ENCODE data around the gene BAAT. TPM values are rescaled to one million over a fixed set of nuclear protein-coding genes. Genes with fewer than 3 reads are reported as not detected.

The BAAT gene
- total RNA-seq, 2 donors from 2014 or later, result not detected

DNA sequence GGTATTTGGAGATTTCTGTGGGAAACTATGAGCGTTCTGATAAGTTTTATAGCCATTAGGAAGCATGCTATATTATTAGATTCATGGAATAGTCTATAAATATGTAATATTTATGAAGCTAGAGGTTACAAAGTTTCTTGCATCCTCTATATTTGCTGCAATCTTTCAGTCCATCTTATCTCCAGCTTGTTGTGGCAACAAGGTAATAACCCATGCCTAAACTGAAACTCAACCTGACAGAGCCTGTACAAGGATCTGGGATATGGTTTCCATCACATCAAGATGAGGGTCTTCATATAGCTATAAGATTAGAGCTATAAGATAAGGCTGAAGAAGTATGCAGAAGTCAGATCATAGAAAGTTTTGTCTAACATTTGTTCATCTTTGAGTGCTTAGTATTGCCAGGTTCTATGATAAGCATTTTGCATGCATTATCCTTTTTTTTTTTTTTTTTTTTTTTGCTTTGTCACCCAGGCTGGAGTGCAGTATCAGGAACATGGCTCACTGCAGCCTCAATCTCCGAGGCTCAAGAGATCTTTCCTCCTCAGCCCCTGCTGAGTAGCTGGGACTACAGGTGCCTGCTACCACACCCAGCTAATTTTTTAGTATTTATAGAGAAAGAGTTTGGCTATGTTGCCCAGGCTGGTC is 14.8 kb downstream of the BAAT start:
- ATAC-seq (no peak), DNase-seq (no peak)
- intact Hi-C loops (cut with DNase I, micrococcal nuclease), result no loop called here

DNA sequence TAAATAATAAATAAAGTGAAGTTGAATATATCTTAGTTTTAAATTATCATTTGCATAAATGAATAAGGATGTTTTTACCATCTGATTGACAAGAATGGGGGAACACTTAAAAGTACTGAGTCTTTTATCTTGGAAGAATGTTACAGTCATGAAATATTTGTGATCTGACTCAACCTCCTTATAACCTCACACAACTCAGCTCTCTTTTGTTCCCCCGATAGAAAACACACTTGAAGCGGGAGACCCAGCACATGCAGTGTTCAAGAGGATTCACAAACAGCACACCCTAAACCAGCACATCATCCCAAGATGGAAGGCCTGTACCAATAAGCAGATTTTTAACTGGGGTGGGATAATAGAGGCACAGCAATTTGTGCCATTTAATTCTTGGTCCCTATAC is 15.5 kb downstream of the BAAT start:
- intact Hi-C loops (cut with DNase I, micrococcal nuclease), result no loop called here
- ATAC-seq (no peak), DNase-seq (no peak)

DNA sequence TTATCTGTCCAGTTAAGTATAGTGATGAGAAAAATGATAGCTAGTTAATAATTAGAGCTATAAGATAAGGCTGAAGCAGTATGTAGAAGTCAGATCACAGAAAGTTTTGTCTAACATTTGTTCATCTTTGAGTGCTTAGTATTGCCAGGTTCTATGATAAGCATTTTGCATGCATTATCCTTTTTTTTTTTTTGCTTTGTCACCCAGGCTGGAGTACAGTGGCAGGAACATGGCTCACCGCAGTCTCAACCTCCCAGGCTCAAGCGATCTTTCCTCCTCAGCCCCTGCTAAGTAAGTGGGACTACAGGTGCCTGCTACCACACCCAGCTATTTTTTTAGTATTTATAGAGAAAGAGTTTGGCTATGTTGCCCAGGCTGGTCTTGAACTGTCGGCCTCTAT is 17.5 kb downstream of the BAAT start:
- intact Hi-C loops (cut with DNase I, micrococcal nuclease), result no loop called here
- ATAC-seq, result no peak
- DNase-seq, result no peak

DNA sequence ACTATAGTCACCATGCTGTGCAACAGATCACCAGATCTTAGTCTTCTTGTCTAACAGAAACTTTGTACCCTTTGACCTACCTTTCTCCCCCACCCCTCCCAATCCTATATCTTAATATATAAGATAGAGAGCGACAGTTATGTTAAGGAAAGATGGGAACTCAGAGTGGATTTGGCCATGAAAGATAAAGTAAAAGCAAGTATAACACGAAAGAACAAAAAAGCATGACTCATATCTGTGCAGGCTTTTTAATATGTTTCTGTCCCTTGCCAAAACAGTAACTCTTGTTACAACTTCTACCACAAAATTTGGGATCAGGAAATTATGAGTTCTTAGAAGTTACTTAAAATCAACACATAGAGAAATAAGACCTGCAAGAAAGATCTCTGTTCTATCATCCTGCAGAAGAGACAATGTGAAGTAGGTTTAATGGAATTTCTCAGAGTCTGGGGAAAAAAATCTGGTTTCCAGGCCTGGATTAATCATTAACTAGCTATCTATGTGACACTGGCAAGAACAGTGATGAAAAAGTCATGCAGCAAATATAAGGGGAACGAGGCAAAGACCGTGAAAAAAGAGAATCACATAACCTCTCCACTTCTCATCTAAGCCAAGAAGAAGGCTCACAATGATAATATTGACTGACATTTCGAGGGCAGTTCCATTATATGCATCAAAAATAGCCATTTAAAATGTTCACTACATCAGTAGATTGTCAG is 18.6 kb downstream of the BAAT start:
- DNase-seq (no peak), ATAC-seq (no peak)
- intact Hi-C loops (cut with DNase I, micrococcal nuclease), result no loop called here

DNA sequence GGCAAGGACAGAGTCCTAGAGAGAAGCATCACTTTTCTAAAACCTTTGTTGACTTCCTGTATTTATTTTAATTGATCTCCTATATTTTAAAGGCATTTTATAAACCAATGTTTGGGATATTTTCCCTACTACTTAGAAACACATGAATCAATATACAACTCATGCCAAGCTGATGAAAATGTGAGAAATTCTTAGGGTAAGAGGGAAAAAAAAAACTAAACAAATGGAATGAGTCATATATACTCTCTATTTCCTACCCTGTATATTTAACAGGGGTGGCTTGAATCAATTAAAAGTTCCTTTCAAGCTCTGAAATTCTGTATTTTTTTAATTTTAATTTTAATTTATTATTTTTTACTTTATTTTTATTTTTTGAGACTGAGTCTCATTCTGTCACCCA is 19.6 kb downstream of the BAAT start:
- no peak for ATAC-seq
- intact Hi-C loops (cut with DNase I, micrococcal nuclease), result no loop called here
- no peak for DNase-seq

DNA sequence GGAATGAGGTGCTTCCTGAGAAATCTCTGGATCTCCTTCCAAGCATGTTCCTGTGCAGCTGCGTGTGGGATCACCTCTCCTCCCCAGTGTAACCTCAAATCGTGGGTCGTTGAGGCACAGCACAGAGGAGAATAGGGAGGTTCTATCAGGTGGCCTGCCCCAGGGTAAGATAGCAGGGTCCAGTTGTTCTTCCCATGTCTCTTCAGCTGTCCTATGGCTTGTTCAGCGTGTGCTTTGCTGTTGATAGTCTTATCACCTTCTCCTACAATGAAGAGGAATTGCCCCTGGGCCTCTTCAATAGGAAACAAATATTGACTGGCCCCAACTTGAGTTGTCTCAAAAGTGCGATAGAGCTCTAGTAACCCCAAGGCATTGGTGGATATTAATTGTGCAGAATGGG is 22.4 kb downstream of the BAAT start:
- no peak for DNase-seq
- intact Hi-C loops (cut with DNase I, micrococcal nuclease), result no loop called here
- ATAC-seq, result no peak

DNA sequence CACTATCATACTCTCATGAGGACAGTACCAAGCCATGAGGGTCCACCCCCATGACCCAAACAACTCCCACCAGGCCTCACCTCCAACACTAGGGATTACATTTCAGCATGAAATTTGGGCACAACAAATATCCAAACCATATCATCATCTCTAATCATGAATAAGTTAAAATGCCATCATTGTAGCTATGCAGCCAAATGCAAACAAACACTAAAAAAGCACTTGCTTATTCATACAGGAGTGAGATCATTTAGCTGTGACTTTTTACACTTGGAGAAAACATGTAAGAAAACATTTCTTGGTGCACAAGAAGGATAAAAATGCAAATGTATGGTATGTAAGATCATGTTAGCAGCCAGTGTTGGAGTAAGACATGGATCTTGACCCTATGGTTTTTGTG is 24.2 kb downstream of the BAAT start:
- no peak for DNase-seq
- ATAC-seq, result no peak
- intact Hi-C loops (cut with DNase I, micrococcal nuclease), result no loop called here

DNA sequence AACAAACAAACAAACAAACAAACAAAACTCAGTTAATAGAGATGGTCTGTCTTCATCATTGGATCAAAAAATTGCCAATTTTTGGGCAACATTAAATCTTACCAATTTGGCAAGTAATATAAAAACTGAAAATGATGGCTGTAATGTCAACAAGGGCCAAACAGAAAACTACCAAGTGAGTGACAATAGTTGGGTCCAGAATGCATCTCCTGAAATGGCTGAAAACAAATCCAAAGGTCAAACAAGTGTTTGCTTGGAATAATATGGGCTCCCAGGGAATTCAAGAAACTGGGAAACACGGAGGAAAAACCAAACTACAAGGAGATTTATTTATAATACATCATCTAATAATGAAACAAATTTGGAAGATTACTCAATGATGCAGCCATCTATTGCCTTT is 25.1 kb downstream of the BAAT start:
- no peak for ATAC-seq
- intact Hi-C loops (cut with DNase I, micrococcal nuclease), result no loop called here
- DNase-seq, result no peak

DNA sequence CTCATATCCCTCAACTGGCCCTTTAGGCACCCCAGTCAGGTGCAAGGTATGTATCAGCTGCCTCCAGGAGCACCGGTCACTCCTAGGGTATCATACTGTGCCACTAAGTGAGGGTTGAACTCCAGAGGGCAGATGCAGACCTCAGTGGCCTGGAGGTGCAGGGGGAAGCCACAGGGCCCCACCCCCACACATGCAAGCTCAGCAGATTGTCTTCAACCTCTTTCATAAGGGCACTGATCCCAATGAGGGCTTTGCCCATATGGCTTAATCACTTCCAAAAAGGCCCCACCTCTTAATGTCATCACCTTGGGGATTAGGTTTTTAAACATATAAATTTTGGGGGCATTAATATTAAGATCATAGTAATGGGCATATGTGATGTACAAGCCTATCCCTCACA is 28.2 kb downstream of the BAAT start:
- intact Hi-C loops (cut with DNase I, micrococcal nuclease), result no loop called here
- no peak for DNase-seq
- no peak for ATAC-seq

DNA sequence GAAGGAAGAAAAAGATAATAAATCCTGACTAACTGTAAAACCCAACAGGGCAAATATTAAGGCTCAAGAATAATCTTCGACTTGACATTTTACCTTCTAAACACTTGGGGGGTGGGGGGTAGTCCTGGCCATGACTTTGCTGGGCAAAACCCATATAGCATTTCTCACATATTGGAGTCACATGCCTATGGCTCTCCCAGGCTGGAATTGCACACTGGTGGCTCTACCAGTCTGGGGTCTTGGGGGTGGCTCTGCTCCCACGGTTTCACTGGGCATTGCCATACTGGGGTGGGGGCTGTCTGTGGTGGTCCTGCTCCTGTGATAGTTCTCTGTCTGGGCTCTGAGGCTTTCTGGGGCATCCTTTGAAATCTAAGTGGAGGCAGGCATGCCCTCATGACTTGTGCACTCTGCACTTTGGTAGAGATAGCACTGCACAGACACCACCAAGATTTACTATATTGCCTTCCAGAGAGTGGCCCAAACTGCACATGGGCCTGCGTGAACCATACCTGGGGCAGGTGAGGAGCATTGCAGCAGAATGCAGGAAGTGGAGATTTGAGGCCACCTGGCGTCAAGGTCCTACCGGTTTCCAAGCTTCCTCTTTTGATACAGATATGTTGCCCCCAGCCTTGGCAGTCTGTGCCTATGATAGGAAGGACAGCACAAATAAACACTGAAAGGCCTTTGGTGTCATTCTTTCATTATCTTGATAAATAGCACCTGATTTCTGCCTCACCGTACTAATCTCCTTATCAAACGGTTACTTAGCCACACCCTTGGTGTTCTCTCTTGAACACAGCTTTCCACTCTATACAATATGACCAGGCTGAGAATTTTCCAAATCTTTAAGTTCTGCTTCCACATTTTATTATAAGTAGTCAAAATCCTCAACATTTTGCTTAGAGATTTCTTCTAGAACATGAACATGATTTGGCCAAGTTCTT is 29.8 kb downstream of the BAAT start:
- peak; percentile 72 for ATAC-seq
- peak; percentile 36 to 37 for DNase-seq
- intact Hi-C loops (cut with DNase I, micrococcal nuclease), result no loop called here

DNA sequence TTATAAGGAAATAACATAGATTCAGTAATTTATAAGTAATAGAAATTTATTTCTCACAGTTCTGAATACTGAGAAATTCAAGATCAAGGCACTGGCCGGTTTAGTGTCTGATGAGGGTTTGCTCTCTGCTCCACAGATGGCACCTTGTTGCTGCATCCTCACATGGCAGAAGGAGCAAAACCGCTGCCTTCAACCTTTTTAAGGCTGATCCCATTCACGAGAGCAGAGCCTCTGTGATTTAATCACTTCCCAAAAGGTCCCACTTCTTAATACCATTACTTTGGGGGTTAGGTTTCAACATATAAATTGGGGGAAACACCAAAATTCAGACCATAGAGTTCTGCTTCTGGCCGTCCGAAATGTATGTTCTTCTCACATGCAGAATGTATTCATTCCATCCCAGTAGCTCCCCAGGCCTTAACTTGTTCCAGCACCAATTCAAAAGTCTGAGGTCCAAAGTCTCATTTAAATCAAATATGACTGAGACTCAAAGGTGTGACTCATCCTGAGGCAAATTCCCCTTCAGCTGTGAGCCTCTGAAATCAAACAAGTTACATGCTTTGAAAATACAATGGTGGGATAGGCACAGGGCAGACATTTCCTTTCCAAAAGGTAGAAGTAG is 30.6 kb downstream of the BAAT start:
- intact Hi-C loops (cut with DNase I, micrococcal nuclease), result no loop called here
- ATAC-seq (peak; percentile 91), DNase-seq (peak; percentile 6 to 42)

DNA sequence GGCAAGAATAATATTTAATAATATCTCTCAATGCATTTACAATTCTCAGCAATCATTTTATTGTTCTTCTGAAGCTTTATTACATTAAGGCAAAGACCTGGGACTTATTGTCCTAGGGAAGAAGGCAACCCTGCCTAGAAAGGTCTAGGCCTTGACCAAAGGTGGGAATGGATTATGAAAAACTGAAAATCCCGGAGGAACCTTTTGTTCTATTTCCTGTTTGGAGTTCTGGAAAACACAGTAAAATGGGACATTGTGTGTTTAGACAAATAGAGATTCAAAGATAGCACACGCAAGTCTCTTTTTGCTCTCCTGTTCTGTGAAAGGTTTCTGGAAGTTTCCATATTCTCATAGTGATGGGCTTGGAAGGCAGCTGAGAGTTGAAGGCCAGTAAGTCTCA is 31.1 kb downstream of the BAAT start:
- no peak for ATAC-seq
- DNase-seq, result no peak
- intact Hi-C loops (cut with DNase I, micrococcal nuclease), result no loop called here

DNA sequence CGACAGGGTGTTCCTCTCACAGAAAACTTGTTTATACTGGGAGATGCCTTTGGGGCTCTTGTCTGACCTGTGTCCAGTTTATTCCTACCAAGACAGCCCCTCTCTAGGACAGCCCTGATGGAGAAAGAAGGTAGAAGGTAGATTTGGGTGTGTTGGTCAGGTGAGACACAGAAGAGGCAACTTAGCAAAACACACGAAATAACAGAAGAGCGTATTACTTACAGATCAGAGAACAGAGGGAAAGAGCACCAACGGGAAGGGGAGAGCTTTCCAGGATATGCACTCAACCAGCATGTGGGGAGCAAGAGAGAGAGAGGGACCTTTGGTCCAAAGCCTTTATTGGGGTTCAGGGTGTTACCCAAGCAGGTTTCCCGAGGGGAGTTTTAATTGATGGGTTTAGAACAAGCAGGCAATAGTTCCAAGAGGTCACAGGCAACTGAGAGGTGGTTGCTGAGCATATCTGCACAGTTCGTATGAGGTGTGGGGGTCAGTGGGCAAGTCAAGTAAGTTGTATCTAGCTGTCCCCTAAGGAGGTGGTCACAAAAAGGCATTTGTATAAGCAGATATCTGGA is 31.8 kb downstream of the BAAT start:
- no peak for DNase-seq

DNA sequence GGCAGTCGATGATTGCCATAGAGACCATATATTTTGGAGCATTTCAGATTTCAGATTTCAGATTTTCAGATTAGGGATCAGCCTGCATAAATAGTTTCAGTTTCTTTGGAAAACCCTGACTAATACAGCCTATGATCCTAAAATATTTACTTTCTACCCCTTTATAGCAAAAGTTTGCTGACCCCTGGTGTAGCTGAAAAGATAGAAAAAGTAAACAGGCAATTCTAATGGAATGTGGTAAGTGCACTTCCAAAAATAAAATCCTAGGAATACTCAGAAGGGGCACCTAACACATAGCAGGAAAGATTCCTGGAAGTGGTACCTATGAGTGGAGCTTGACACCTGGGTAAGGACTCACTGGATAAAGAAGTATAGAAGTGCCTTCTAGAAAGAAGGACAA is 34.5 kb downstream of the BAAT start:
- intact Hi-C loops (cut with DNase I, micrococcal nuclease), result no loop called here
- ATAC-seq (no peak), DNase-seq (no peak)

More for the DNA sequence above, 31.8 kb downstream of the BAAT start:
- intact Hi-C loops (cut with DNase I, micrococcal nuclease), result no loop called here
- no peak for ATAC-seq

DNA sequence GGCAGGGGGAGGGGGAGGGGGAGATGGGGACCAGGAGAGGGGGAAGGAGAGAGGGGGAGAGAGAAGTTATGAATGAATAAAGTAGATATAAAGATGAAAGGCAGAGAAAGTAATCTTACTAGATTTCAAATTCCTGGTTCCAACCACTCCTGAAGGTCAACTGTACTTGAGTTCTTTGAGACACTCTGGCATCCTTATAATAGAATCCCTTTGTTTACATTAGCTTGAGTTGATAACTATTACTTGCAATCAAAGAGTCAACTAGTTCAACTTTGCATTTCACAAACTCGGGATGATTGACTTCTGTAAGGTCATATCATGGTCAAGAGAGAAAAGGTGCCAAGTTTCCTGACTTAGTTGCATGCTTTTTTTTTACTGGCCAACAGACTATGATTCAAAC is 42.2 kb downstream of the BAAT start:
- intact Hi-C loops (cut with DNase I, micrococcal nuclease), result no loop called here
- DNase-seq, result no peak
- no peak for ATAC-seq

DNA sequence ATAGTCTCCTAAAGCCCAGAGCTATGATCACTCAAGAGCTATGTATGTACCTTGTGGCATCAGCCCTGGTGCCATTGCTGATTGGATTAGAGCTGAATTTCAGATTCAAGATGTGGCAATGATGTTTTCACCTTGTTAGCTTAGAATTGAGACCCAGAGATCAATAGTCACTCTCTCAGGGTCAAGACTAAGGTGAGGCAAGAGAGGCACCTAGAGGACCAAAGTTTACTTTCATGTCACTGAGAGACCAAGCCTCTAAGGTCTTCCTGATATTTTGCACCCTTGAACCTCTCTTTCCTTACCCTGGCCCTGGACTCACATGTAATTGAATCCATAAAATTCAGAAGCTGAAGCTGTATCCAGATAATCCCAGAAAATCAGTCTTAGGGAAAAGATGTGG is 42.8 kb downstream of the BAAT start:
- intact Hi-C loops (cut with DNase I, micrococcal nuclease), result no loop called here
- no peak for DNase-seq
- ATAC-seq, result no peak

DNA sequence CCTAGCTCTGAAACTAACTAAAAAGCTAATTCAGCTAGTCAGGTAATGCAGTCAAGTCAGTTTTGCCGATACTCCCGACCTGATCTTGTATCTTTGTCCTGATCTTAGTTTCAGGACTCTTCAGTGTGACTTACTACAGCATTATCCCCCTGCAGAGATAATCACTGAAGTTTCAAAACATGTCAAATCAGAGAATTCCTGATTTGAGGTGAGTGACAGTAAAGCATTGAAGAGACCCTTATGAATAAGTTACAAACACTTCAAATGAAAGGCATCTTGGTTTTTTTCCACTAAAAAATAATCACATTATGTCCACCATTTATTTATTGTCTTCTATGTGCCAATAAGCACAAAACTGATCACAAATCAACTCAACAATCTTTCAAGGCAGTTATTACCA is 47.6 kb downstream of the BAAT start:
- intact Hi-C loops (cut with DNase I, micrococcal nuclease), result no loop called here
- ATAC-seq, result no peak
- no peak for DNase-seq

DNA sequence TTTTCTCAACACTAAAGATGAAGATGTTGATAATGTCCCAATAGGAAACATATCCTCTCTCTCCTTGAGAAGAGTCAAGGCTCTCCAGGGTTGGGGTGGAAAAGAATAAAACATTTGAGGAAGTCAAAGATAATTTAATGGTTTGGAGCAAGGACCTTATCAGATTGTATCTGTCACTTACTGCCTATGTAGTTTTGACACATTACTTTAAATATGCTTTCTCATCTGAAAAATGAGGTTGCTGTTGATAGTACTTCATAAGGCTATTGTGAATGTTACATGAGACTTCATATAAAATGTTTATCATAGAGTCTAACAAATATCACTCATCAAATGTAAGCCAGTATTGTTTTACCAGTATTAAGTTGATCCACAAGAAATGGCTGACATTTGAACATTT is 48.7 kb downstream of the BAAT start:
- no peak for DNase-seq
- intact Hi-C loops (cut with DNase I, micrococcal nuclease), result no loop called here
- ATAC-seq, result no peak
